Measurements from ENCODE around the gene MTMR3. TPM values are rescaled to one million over a fixed set of nuclear protein-coding genes. Genes with fewer than 3 reads are reported as not detected.
A peak's percentile ranks its signal among the peaks of the same experiment; 100 is the strongest.

Gene MTMR3
- total RNA-seq, 1 experiment from 2014 or later = 11.8 TPM

DNA sequence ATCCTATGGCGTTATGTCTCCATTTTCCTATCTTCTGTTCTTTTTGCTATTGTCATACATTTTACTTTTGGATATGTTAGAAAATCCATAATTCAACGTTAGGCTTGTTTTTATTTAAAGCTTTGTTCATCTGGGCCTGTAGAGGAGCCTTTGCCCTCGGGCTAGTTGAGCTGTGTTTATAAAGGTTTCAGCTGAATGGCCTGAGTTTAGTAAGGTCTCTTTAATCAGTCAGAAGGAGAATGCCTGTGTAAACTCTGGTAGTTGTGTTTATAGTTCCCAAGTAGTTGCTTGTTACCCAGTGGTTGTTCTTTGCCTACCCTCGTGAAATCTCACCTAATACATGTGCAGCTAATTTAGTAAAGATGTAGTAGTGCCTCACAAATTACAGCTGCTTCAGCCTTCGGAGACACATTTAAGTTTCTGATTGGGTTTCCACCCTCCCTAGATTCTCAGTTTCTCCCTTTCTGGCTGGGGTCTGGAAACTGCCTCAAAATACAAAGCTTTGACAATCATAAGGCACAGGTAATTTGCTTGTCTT, 33.1 kb downstream of the MTMR3 start:
- DNase-seq (ENCODE audit: low read depth) = no peak

DNA sequence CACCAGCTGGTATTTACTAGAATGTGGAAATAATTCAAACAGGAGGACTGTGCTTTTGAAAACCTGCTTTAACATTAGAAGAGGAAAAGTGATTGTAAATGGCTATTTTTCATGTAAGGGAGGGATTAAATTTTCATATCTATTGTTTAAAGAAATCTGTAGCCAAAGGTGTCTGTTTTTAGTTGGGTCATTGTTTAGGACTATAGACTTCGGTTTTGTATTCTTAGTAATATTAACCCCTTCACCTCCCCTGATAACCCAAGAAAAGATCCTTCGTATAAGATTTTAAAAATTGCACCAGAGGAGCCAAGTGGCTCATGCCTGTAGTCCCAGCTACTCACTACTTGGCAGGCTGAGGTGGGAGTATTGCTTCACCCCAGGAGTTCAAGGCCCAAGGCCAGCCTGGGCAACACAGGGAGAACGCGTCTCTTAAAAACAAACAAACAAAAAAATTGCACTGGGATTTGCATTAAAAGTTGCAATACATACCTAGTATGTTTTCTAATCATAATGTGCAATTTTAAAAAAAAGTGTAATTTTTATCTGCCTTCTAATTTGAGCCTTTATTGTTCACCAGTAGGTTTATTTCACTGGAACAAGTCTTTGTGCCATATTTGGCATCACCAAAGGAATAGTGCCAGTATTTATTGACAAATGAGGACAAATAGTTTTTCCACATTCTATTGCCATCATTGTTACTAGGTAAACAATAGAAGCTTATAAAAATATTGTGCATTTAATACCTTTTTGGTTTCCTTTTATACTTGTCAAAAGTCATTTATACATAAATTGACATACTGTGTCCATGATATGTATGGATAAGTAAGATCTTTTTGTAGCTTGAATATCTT, 34.3 kb downstream of the MTMR3 start:
- no peak for DNase-seq (ENCODE audit: low read depth)

DNA sequence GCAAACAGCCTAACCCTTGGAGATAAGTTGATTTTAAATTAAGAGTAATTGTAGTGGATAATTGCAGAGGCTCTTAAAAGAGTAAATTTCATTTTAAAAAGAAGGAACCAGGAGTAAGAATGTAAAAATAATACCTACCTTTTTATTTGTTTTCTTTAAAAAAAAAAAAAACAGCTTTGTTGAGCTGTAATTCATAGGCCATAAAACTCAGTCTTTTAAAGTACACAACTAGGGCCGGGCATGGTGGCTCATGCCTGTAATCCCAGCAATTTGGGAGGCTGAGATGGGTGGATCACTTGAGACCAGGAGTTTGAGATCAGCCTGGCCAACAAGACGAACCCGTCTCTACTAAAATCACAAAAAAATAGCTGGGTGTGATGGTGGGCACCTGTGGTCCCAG, 42.4 kb downstream of the MTMR3 start:
- no peak for DNase-seq (ENCODE audit: low read depth)

DNA sequence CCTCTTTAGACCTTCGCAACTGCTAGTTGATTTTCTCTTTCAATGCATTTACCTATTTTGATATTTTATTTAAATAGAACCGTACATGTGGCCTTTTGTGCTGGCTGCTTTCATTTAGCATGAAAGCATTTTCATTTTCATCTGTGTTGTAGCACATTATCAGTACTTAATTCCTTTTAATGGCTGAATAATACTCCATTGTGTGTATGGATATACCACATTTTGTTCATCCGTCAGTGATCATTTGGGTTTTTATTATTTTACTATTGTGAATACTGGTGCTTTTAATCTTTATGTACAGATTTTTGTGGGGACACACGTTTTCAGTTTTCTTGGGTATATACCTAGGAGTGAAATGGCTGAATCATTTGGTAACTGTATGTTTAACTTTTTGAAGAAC, 43.1 kb downstream of the MTMR3 start:
- no peak for DNase-seq (ENCODE audit: low read depth)

DNA sequence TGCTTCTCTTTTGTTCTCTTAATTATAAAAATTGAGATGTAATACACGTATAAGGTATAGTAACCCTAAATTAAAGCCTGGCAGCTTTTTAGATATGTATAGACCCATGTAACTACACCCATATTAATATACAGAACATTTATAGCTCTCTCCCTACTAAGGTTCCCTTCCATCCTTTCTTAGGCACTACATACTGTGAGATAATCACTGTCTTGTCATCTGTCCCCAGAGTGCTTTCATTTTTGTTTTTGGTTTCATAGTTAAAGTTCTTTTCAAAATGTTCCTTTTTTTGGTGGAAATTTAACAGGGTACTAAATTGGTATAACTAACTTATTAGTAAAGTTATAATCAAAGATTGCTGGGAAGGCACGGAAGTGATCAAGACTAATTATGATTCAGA, 49.2 kb downstream of the MTMR3 start:
- DNase-seq (ENCODE audit: low read depth) = no peak

DNA sequence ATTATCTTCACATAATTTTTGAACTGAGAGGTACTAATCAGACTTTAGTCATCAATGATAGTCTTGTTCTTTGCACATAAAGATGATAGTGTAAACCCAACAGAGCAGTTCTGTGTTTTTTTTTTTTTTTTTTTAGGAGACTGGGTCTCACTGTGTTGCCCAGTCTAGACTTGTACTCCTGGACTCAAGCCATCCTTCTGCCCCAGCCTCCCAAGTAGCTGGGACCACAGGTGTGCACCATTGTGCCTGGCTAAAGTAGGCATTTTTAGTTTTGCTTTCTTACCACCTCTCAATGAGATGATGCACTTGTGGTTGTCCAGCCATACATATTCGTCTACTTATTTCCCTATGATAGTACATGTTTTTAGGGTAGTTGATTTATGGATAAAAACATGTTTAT, 50.6 kb downstream of the MTMR3 start:
- DNase-seq (ENCODE audit: low read depth) = no peak

DNA sequence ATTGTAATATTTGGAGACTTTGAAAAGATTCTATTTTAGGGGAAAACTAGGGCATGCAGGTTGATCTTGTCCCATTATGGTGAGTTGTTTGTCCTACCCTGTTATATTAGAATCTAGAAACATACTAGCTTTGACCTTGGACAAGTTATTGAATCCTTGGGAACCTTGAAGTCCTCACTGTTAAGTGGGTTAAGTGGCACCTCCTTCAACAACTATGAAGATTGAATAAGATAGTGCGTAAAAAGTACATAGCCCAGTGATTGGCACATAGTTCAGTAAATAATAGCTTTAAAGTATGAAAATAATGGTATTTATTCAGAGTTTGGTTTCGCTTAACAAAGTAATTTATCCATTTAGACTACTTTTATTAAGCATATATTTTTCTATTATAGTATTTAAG, 51.6 kb downstream of the MTMR3 start:
- DNase-seq (ENCODE audit: low read depth) = no peak

DNA sequence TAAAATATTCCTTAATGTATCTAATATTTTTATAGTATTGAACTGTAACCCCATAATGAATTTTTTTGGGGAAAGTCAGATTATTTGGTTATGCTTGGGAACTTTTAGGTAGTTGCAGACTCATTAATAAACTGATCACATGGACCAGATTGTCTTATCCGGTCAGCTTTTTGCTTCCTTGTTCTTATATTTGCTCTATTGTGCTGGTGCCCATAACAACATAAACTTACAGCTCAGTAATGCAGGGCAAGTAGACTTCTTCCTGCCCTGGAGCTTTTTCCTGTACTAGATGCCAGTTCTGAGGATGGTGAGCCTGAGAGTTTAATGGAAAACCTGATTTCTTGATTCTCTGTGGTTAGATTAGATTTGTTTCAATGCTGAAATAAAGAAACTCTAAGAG, 53.2 kb downstream of the MTMR3 start:
- DNase-seq (ENCODE audit: low read depth) = no peak

DNA sequence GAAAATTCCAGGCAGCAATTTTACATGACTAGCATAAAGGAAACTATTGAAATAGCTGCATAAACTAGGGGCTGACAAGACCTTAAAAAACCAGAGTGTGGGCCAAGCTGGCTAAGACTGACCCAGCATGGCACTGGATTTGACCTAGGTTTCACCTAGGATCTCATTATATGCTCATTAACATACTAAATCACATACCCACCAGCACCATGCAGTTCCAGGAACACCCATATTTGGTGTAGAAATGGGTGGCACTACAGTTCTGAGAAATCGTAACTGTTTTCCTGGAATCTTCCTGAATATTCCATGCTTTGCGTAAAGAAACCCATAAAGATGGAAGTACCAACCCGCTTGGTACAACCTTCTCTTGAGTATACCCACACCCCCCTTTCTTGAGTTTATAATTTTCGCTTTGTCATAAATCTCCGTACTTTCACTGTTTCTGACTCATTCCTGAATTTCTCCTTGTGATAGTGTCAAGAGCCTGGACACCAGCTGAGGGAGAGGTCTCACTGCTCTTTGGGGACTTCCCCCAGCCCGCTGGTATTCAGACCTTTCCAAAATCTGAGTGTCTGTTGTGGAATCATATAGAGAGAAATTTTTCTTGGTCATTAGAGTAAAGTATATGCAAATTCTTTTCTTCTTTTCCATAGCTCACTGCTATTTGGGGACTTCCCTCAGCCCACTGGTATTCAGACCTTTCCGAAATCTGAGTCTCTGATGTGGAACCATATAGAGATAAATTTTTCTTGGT, 55.1 kb downstream of the MTMR3 start:
- peak; percentile 46 for DNase-seq (ENCODE audit: low read depth)

DNA sequence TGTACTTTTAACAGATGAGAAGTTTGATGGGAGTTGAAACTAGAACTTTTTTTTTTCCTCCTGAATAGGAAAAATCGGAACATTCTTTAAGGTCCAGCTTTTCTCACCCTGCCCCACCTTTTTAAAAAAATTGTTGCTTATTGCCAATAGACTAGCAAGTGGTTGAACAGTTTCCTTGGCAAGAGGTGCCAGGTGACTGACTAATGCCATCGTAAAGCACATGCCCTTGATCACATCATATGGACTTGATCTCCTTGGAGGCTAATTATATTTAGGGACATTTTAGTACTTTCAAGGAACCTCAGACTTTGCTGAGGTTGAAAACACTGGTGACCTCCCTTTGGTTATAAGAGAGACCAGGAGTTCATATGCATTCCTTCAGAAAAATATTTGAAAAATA, 57.6 kb downstream of the MTMR3 start:
- no peak for DNase-seq (ENCODE audit: low read depth)

DNA sequence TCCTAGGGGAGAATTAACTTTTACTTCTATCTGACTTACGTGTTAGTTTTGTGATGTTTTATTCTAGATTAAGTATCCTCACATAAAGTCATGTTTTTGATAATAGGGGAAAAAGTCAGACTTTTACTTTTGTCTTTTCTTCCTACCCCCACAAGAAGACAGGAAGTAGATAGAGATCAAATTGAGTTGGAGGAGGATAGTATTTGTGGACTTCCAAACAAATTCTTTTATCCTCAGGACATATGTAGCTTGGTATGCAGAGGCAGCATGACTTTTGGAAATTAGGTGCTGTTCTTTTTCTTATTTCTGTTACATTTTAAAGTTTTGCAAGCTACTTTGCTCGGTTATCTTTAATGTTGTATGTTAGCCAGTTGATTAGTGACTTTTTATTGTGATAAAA, 61.4 kb downstream of the MTMR3 start:
- no peak for DNase-seq (ENCODE audit: low read depth)

DNA sequence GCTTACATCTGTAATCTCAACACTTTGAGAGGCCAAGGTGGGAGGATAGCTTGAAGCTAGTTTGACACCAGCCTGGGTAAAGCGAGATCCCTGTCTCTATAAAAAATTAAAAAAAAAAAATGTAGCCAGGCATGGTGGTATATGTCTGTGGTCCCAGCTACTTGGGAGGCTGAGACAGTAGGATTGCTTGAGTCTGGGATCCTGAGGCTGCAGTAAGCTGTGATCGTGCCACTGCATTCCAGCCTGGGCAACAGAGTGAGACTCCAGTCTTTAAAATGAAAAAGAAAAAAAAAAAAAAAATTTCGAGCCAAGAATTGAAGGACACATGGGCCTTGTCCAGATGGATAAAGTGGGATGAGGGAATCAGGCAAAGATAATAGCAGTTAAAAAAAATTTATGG, 62.5 kb downstream of the MTMR3 start:
- DNase-seq (ENCODE audit: low read depth) = no peak

DNA sequence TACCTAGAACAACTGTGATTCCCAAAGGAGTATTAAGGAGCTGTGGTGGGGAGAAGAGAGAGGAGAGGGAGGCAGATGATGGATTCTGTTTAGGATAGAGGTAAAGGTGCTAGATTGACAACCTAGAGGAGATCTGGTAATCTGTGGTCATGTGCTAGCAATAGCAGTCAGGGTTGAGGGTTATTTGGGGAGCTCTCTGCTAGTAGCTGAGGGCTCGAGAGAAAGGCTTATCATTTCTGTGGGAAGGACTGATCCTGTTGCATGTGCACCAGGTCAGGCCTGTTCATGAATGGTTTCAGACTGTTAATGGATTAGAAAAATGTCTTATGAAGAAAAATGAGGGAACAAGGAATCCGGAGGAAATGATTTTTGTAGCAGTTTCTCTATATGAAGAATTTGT, 63.2 kb downstream of the MTMR3 start:
- no peak for DNase-seq (ENCODE audit: low read depth)

DNA sequence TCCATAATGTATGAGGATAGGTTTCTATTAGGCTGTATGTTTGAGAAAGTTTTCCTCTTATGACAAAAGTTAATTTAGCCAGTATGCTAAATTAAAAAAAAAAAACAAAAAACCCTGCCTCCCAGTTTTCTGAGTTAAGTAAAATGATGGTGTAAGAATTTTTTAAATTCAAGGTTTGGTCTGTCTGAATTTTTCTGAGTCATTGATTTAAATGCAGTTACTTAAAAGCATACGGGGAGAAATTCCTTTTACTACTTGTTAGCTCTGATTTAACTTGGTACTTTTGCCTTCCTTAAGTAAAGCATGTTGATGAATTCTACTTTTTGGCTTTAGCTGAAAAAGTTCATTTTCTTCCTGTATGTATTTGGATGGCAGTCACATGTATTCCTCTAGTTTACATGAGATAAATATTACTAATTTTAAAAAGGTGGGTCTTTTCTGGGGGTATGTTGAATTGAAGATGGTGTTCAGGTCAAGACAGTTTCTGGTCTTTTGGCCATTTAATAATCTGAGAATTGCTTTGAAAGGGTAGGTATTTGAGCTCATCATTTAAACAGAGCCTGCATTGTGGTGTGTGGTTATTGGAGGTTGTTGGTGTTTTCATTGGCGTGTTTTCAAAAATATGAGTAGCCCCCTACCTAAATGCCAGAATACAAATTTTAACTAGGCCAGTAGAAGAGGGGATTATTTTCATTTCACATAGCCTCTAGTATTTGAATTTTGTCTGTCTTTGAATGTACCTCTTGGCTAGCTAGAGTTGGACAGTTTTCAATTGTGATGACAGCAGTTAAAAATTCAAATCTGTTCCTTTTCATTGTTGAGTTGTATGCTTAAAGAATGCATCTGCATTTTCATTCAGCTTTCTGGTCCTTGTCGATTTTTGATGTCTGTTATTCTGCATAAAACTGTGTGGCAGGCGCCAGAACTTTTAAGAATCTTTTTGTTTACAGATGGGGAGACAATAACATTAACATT, 64.7 kb downstream of the MTMR3 start:
- no peak for DNase-seq (ENCODE audit: low read depth)

DNA sequence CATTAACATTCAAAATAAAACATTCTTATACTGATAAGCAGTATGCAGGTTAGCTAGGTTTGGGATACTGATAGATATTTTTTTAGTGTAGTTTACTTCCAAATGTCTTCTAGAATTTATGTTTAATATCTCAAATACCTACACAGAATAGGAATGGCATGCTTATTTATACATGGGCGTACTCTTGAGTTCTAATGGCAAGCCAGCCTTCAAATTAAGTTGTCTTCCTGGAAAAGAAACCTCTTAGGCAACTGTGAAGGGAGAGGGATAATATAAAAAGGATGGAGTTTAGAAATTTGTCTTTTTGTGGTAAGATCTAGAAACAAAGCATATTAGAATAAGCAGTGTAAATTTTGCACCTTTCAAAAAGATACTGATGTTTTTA, 65.4 kb downstream of the MTMR3 start:
- no peak for DNase-seq (ENCODE audit: low read depth)

DNA sequence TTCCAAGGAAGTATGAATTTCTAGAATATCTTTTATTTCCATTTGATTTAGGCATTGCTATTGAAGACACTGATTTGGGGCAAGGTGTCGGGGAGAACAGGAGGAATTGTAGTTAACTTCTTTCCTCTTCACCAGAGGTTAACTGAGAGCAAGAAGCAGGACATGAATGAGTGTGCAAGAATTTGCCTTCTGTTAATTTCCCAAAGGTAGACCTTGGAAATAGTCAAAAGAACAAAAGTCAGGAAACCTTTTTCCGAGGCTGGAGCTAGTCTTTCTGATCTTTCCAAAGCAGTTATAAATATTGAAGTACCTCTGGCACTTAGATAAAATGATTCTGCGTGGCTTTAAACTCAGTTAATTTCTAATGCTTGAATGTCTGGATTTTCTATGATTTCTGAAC, 66.9 kb downstream of the MTMR3 start:
- no peak for DNase-seq (ENCODE audit: low read depth)

DNA sequence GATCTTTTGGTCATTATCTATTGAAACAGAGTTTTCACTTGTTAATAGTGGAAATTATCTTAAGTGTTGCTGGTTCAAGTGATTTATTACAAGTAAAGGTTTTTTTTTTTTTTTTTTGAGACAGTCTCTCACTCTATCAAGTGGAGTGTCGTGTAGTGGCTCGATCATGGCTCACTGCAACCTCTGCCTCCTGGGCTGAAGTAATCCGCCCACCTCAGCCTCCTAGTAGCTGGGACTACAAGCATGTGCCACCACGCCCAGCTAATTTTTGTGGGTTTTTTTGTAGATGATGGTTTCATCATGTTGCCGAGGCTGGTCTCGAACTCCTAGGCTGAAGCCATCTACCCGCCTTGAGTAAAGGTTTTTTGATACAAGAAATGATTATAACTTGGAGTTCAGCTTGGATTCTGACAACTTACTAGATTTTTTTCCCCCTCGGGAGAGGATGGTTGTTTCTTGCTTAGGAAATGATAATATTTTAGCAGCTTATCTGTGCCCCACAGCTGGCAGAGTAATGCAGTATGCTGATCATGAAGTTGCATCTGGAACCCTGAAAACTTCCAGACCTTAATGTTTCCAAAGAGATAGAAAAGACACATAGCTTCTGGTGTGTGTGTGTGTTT, 68.9 kb downstream of the MTMR3 start:
- peak; percentile 17 for DNase-seq (ENCODE audit: low read depth)

DNA sequence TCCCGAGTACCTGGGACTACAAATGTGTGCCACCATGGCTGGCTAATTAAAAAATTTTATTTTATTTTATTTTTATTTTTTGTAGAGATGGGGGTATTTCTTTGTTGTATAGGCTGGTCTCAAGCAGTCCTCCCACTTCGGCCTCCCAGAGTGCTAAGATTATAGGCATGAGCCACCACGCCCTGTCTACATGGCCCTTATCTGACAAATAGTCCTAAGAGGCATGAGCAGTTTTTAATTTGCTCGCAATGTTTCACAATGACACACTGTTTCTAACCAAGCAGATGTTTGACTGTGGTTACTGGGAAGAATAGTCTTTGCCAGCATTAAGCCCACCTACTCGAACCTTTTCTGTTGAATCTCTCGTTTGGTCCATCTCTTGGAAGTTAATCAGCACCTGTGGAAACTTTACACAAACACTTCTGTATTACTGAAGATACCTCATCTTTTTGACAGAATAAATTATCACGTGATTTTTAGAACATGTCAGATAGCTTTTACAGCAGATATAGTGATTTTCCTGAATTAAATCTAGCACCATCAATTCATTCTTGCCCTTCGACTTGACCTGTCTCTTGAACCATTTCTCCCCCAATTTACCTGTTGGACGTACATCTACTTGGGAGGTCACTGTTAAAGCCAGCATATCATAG, 71.4 kb downstream of the MTMR3 start:
- peak; percentile 32 for DNase-seq (ENCODE audit: low read depth)

DNA sequence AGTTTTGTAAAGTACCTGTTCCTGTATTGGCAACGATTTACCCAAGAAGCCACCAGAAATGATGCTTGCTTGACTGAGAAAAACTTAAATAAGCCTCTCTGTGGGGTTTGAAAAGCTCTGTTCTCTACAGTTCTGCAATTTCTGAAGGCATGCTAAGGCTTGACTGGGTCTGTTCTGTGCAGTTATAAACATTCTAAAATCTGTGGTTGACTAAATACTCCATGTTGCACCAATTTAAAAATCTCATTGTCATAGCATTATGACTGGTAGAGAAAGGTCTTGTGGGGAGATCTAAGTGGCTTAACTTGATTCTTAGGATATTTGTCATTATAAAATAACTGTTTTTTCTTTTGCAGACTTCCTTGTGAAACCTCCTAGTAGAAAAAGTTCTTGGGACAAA, 73.7 kb downstream of the MTMR3 start:
- DNase-seq (ENCODE audit: low read depth) = no peak

DNA sequence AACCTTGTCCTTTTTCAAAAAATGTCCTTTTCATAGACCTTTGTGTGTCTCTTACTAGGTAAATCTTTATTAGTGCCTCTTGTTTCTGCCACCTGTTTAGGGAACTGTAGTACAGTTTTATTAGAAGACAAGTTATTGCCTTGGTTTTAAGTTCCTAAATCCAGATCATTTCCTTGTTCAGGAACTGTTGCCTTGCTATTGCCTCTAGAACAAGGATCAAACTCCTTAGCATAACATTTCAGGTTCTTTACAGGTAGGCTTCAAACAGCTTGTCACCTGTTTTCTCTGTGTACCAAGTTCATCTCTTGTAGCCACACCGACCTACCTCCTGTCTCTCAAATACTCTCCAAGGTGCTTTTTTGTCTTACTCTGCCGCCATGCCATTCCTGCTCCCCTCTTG, 75.2 kb downstream of the MTMR3 start:
- no peak for DNase-seq (ENCODE audit: low read depth)

DNA sequence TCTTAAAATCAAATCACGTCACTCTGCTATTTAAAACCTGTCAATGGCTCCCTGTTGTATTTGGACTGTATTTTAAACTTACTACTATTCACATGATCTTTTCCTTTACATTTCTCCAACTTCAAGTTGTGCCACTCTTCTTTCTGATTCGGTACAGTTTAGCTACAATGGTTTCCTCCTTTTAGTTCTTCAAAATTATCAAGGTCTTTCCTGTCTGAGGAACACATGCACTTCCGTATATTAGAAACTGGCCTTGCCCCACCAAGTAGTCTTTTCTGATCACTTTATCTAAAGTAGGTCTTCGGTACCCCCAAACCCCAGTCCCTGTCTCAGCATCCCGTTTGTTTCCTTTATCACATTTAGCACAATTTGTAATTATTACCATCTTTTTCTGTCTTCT, 81.8 kb downstream of the MTMR3 start:
- DNase-seq (ENCODE audit: low read depth) = no peak

Measured in Daoy (cell line).